Middle frontal gyrus (tissue), 1 donor: ENCODE data around the gene GATA6.
"Not testable (repeated sequence)": the region's sequence is repeated elsewhere in the genome, so short reads cannot be mapped to it uniquely, and the experiment has no call there.

Experiments
- DNase-seq: peaks from one replicate; pipeline ENCODE4 v3.0.0-alpha.2; 2015; ENCODE audit warnings: low spot score; ENCODE audit errors: extremely low spot score

The GATA6 gene

DNA sequence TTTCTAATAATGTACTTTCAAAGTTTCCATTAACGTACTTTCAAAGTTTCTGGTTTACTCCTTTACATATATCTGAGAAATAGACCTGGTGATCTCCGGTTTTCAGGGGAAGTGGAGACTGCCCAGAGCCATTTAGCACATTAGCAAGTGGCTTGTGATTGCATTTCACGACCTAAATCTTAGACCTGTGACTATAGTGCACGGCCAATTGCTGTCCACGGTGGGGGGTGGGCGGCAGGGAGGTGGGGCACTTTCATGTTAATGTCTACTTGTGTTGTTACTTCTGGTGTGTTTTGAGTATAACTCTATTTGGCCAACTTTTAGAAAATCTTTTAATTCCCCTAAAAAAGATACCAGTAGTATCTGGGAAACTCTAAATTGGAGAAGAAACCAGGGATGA, 11.3 kb downstream of the GATA6 start:
- no peak for DNase-seq

DNA sequence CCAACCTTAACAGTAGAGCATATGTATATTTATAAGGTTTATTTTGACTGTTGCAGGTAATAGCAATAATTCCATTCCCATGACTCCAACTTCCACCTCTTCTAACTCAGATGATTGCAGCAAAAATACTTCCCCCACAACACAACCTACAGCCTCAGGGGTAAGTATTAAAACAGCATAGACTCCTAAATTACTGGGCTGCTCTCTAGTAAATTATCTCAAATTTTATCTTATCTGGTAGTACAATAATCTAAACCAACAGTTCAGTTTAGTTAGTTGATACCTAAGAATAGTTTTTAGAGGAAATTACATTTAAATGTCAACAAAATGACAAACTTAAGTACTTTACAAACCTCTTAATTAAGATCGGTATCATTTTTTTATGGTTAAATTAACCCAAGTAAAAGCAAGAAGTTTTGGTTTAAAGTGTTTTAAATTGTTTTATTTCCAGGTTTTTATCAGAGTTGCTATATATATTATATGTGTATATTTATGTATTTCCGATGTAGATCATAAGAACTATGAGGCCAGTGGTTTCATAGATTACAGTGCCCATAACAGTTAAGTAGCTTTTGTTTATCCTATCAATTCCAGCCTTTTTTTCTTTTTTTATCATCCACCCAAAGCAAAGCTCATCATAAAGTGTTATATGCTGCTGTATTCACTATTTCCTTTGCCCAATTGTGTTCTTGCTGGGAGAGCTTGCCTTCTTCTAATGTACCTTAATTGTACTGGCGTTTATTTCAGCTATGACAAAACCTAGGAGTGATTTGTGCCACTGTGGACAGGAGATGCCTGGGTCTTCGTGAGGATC, 13.7 kb downstream of the GATA6 start:
- no peak for DNase-seq

DNA sequence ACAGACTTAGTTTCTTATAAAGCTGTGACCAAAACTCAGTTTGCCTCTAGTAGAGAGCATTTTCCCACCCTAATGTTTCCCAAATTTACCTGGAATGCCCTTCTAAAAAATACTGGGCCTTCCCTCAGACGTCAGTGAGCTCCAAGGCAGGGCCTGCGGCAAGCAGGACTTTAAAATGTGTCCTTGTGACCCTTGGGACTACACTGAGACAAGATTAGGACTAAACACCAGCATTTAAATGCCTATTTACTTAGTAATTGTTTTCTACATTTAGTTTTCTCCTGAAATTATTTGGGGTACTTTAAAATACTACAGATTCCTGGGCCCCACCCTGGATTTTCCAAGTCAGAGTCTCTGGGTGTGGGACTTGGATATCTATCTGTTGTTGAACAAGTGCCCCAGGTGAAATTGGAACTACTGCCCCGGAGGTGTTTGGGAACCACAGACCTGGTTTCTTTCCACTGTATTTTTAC, 14.3 kb downstream of the GATA6 start:
- no peak for DNase-seq

DNA sequence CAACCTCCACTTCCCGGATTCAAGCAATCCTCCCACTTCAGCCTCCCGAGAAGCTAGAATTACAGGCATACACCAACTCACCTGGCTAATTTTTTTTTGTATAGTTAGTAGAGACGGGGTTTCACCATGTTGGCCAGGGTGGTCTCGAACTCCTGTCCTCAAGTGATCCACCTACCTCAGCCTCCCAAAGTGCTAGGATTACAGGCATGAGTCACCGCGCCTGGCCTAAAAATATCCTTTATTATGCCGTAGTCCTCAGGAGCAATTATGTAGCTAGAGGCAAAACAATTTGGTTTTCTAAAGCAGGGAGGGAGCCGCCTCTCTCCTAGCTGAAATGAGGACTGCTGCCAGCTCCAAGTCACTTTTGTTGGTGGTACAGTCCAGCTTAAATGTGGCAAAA, 15.2 kb downstream of the GATA6 start:
- DNase-seq, result not testable (repeated sequence)

- DNase-seq, result no peak
Measured at GRCh38 chr18:22185273-22185672, 15.9 kb downstream of the GATA6 start.

GRCh38 chr18:22185771-22186386, 16.5 kb downstream of the GATA6 start:
- no peak for DNase-seq

DNA sequence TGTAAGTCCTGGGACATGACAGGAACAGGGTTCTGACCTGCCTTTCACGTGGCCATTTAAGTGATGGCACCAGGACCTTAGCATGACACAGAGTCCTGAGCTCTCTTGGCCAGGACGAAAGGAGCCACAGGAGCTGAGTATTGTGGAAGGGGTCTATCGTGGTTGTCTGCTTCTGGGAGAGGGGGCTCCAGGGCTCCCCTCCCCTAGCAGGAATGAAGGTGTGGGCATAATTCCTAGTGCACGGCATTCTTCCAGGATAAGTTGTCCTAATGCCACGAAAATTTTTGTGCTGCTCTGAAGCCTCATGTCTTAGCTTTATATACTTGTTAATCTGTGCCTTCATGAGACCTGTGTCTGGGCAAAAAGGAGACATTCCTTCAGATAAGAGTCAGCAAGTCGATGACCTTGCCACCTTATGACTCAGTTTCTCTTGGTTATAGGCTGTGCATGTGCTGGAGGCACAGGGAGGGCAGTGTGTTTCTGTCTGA, 17.1 kb downstream of the GATA6 start:
- DNase-seq, result no peak

GRCh38 chr18:22188559-22189267, 19.3 kb downstream of the GATA6 start:
- no peak for DNase-seq

- no peak for DNase-seq
Measured at GRCh38 chr18:22189449-22190166, 20.2 kb downstream of the GATA6 start.

GRCh38 chr18:22191346-22191695, 21.9 kb downstream of the GATA6 start:
- DNase-seq, result no peak

DNA sequence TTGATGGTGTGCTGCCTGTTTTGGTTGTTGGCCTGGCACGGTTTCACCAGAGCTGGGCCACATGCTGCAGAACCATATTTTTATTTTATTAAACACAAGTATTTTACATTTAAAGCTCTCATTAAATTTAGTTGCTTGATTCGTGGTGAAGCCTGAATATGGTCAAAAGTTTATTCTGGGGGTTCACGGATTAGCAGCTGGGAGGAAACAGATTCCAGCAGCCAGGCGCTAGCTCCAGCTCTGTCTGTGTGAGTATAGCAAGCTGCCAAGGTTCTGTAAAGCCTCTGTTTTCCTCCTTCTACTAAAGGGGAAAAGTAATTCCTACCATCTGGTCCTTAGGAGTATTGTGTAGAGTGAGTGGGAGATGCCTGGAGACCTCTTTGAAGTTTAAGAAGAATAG, 22.5 kb downstream of the GATA6 start:
- DNase-seq, result no peak

GRCh38 chr18:22193466-22193865, 24.1 kb downstream of the GATA6 start:
- no peak for DNase-seq

- DNase-seq, result no peak
Measured at GRCh38 chr18:22194151-22194598, 24.8 kb downstream of the GATA6 start.

GRCh38 chr18:22195052-22195451, 25.7 kb downstream of the GATA6 start:
- no peak for DNase-seq

- DNase-seq, result not testable (repeated sequence)
Measured at GRCh38 chr18:22196943-22197342, 27.6 kb downstream of the GATA6 start.

GRCh38 chr18:22197668-22198067, 28.3 kb downstream of the GATA6 start:
- DNase-seq, result no peak

DNA sequence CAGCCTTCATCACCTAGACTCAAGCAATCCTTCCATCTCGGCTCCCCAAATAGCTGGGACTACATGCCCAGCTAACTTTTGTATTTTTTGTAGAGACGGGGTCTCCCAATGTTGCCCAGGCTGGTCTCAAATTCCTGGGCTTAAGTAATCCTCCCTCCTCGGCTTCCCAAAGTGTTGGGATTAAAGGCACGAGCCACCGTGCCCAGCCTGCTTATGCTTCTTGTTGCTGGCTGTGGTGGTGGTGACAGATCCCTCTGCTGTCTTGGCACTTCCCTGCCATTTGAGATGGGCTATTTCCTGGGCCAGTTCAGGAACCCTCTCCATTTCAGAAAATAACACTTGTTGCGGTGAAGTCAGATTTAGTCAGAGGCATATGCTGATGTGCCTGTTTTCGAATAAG, 28.8 kb downstream of the GATA6 start:
- DNase-seq, result no peak

DNA sequence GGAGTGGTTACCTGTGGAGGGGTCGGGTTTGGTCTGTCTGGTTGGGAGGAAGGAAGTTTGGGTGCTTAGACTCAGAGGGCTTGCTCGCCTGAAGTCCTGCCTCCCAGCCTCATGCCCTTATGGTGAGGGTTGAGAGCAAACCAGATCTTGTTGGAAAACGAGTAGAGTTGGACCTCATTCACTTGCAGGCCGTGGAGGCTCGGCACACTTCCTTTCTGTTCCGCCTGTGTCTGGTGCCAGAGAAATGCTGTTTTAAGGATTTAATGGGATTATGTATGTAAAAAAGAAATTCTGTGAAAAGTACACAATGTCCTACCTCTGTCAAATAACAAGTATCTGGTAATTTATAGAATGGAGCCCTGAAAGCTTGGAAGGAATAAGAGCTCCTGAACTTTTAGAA, 29.6 kb downstream of the GATA6 start:
- DNase-seq, result no peak

DNA sequence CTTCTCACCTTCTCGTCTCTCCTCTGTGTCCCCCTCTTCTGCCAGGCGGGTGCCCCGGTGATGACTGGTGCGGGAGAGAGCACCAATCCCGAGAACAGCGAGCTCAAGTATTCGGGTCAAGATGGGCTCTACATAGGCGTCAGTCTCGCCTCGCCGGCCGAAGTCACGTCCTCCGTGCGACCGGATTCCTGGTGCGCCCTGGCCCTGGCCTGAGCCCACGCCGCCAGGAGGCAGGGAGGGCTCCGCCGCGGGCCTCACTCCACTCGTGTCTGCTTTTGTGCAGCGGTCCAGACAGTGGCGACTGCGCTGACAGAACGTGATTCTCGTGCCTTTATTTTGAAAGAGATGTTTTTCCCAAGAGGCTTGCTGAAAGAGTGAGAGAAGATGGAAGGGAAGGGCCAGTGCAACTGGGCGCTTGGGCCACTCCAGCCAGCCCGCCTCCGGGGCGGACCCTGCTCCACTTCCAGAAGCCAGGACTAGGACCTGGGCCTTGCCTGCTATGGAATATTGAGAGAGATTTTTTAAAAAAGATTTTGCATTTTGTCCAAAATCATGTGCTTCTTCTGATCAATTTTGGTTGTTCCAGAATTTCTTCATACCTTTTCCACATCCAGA, 31.3 kb downstream of the GATA6 start:
- DNase-seq, result no peak

DNA sequence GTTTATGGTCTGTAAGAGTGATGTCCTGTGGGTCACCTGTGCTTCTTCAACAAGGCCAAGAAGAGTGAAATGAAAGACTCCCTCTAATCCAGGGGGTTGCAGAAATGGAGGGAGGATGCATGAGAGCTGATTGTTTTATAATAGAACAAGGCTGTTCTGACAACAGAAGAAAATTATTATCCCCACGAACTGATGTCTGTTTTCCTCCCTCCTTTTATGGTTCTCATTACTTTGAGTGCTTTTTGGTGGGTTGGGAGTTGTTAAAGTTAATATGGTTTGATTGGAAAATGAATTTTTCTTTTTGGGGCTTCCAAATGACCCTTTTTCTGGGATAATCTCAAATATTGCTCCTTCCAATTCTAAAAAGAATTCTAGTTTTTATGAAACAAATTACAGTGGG, 33.6 kb downstream of the GATA6 start:
- DNase-seq, result no peak
